ENCODE measurements around the gene KIF16B. TPM values are rescaled to one million over a fixed set of nuclear protein-coding genes. Genes with fewer than 3 reads are reported as not detected.

The KIF16B gene, protein sequence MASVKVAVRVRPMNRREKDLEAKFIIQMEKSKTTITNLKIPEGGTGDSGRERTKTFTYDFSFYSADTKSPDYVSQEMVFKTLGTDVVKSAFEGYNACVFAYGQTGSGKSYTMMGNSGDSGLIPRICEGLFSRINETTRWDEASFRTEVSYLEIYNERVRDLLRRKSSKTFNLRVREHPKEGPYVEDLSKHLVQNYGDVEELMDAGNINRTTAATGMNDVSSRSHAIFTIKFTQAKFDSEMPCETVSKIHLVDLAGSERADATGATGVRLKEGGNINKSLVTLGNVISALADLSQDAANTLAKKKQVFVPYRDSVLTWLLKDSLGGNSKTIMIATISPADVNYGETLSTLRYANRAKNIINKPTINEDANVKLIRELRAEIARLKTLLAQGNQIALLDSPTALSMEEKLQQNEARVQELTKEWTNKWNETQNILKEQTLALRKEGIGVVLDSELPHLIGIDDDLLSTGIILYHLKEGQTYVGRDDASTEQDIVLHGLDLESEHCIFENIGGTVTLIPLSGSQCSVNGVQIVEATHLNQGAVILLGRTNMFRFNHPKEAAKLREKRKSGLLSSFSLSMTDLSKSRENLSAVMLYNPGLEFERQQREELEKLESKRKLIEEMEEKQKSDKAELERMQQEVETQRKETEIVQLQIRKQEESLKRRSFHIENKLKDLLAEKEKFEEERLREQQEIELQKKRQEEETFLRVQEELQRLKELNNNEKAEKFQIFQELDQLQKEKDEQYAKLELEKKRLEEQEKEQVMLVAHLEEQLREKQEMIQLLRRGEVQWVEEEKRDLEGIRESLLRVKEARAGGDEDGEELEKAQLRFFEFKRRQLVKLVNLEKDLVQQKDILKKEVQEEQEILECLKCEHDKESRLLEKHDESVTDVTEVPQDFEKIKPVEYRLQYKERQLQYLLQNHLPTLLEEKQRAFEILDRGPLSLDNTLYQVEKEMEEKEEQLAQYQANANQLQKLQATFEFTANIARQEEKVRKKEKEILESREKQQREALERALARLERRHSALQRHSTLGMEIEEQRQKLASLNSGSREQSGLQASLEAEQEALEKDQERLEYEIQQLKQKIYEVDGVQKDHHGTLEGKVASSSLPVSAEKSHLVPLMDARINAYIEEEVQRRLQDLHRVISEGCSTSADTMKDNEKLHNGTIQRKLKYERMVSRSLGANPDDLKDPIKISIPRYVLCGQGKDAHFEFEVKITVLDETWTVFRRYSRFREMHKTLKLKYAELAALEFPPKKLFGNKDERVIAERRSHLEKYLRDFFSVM (N-terminal part only)
- total RNA-seq, result 6.0 and 7.1 TPM in 2 replicates

GRCh38 chr20:16573001-16573965 lies at the start of gene KIF16B:
Gene KIF16B, minus strand, starts transcription at chr20:16573448. Its CDS starts 173 bp downstream, at chr20:16573275.
- peak; percentile 38 for DNase-seq (ENCODE audit: low read depth)
- Histone ChIP-seq H3K36me3 (ENCODE audit: control insufficient read depth, insufficient read depth, low read length) (no peaks in the 10 kb centered on the region), H3K27me3 (ENCODE audit: control insufficient read depth, insufficient read depth, low read length) (no peaks in the 10 kb centered on the region), H3K4me3 (ENCODE audit: low read depth, low read length) (peak within 1 kb of the TSS; percentile 60)
- TF ChIP-seq, protein P1, sequence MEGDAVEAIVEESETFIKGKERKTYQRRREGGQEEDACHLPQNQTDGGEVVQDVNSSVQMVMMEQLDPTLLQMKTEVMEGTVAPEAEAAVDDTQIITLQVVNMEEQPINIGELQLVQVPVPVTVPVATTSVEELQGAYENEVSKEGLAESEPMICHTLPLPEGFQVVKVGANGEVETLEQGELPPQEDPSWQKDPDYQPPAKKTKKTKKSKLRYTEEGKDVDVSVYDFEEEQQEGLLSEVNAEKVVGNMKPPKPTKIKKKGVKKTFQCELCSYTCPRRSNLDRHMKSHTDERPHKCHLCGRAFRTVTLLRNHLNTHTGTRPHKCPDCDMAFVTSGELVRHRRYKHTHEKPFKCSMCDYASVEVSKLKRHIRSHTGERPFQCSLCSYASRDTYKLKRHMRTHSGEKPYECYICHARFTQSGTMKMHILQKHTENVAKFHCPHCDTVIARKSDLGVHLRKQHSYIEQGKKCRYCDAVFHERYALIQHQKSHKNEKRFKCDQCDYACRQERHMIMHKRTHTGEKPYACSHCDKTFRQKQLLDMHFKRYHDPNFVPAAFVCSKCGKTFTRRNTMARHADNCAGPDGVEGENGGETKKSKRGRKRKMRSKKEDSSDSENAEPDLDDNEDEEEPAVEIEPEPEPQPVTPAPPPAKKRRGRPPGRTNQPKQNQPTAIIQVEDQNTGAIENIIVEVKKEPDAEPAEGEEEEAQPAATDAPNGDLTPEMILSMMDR (IDR thresholded peaks at IDR 0.05; ENCODE audit: insufficient read depth, low read length, poor library complexity, severe bottlenecking), result no peak

GRCh38 chr20:16622501-16622900 lies 49.3 kb upstream of the KIF16B start:
- Histone ChIP-seq H3K4me3 (ENCODE audit: low read depth, low read length) (no peak overlapping the region), H3K36me3 (ENCODE audit: control insufficient read depth, insufficient read depth, low read length) (no peaks in the 10 kb centered on the region), H3K27me3 (ENCODE audit: control insufficient read depth, insufficient read depth, low read length) (no peaks in the 10 kb centered on the region)
- no peak for DNase-seq (ENCODE audit: low read depth)
- TF ChIP-seq, protein P1 (IDR thresholded peaks at IDR 0.05; ENCODE audit: insufficient read depth, low read length, poor library complexity, severe bottlenecking), result no peak

GRCh38 chr20:16621435-16622141 lies 48.3 kb upstream of the KIF16B start:
- no peak for DNase-seq (ENCODE audit: low read depth)
- Histone ChIP-seq H3K27me3 (ENCODE audit: control insufficient read depth, insufficient read depth, low read length) (no peaks in the 10 kb centered on the region), H3K4me3 (ENCODE audit: low read depth, low read length) (no peak overlapping the region), H3K36me3 (ENCODE audit: control insufficient read depth, insufficient read depth, low read length) (no peaks in the 10 kb centered on the region)
- TF ChIP-seq, protein P1 (IDR thresholded peaks at IDR 0.05; ENCODE audit: insufficient read depth, low read length, poor library complexity, severe bottlenecking), result no peak

DNA sequence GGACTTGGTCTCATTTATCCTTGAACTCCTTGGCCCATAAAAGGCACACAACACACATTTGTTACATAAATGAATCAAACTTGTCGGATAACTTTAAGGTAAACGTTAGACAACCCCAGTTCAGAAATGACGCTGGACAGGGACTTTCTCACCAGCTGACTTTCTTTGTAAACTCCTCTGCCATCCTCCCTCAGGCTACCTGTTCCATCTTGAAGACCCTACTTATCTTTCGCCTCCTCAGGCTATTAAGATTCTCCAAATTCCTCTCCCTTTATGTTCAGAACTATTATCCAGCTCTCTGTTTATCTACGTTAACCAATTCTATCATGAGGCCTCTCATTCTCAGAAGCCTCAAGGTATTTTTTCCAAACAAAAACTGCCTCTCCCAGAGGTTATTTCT lies 47.7 kb upstream of the KIF16B start:
- Histone ChIP-seq H3K27me3 (ENCODE audit: control insufficient read depth, insufficient read depth, low read length) (no peaks in the 10 kb centered on the region), H3K4me3 (ENCODE audit: low read depth, low read length) (no peak overlapping the region), H3K36me3 (ENCODE audit: control insufficient read depth, insufficient read depth, low read length) (no peaks in the 10 kb centered on the region)
- TF ChIP-seq, protein P1 (IDR thresholded peaks at IDR 0.05; ENCODE audit: insufficient read depth, low read length, poor library complexity, severe bottlenecking), result no peak
- DNase-seq (ENCODE audit: low read depth), result no peak
